ENCODE results near the gene PLCB4. TPM values are rescaled to one million over a fixed set of nuclear protein-coding genes. Genes with fewer than 3 reads are reported as not detected.

Gene PLCB4
- total RNA-seq, 1 donor from 2014 or later = 10.5 TPM

- no peak for DNase-seq (ENCODE audit: low spot score)
- no peak overlapping the region for H3K4me3 Mint-ChIP-seq (ENCODE audit: unreplicated experiment)
- no peak overlapping the region for H3K27ac Mint-ChIP-seq (ENCODE audit: unreplicated experiment)
- H3K36me3 Mint-ChIP-seq (ENCODE audit: low read depth, unreplicated experiment) = no peaks in the 10 kb centered on the region
- H3K9me3 Mint-ChIP-seq (ENCODE audit: unreplicated experiment) = no peaks in the 10 kb centered on the region
- TF ChIP-seq CTCF (IDR thresholded peaks at IDR 0.05; ENCODE audit: unreplicated experiment) = no peak
- no peaks in the 10 kb centered on the region for H3K4me1 Mint-ChIP-seq (ENCODE audit: unreplicated experiment)
- H3K27me3 Mint-ChIP-seq (ENCODE audit: unreplicated experiment) = no peaks in the 10 kb centered on the region
Measured at GRCh38 chr20:9108260-9108659, 39.4 kb downstream of the PLCB4 start.

- no peak overlapping the region for H3K27ac Mint-ChIP-seq (ENCODE audit: unreplicated experiment)
- H3K27me3 Mint-ChIP-seq (ENCODE audit: unreplicated experiment) = no peaks in the 10 kb centered on the region
- no peak for DNase-seq (ENCODE audit: low spot score)
- H3K4me1 Mint-ChIP-seq (ENCODE audit: unreplicated experiment) = peaks cover 5% of the 10 kb centered on the region
- H3K36me3 Mint-ChIP-seq (ENCODE audit: low read depth, unreplicated experiment) = no peaks in the 10 kb centered on the region
- no peaks in the 10 kb centered on the region for H3K9me3 Mint-ChIP-seq (ENCODE audit: unreplicated experiment)
- no peak overlapping the region for H3K4me3 Mint-ChIP-seq (ENCODE audit: unreplicated experiment)
- no peak for TF ChIP-seq CTCF (IDR thresholded peaks at IDR 0.05; ENCODE audit: unreplicated experiment)
Measured at GRCh38 chr20:9109566-9109965, 40.7 kb downstream of the PLCB4 start.

GRCh38 chr20:9110365-9110764, 41.5 kb downstream of the PLCB4 start:
- H3K4me3 Mint-ChIP-seq (ENCODE audit: unreplicated experiment) = no peak overlapping the region
- no peaks in the 10 kb centered on the region for H3K36me3 Mint-ChIP-seq (ENCODE audit: low read depth, unreplicated experiment)
- no peak for TF ChIP-seq CTCF (IDR thresholded peaks at IDR 0.05; ENCODE audit: unreplicated experiment)
- no peak for DNase-seq (ENCODE audit: low spot score)
- H3K27me3 Mint-ChIP-seq (ENCODE audit: unreplicated experiment) = no peaks in the 10 kb centered on the region
- no peak overlapping the region for H3K27ac Mint-ChIP-seq (ENCODE audit: unreplicated experiment)
- H3K4me1 Mint-ChIP-seq (ENCODE audit: unreplicated experiment) = peaks cover 8% of the 10 kb centered on the region
- H3K9me3 Mint-ChIP-seq (ENCODE audit: unreplicated experiment) = no peaks in the 10 kb centered on the region

- no peaks in the 10 kb centered on the region for H3K36me3 Mint-ChIP-seq (ENCODE audit: low read depth, unreplicated experiment)
- H3K27me3 Mint-ChIP-seq (ENCODE audit: unreplicated experiment) = no peaks in the 10 kb centered on the region
- H3K4me3 Mint-ChIP-seq (ENCODE audit: unreplicated experiment) = no peak overlapping the region
- H3K4me1 Mint-ChIP-seq (ENCODE audit: unreplicated experiment) = peaks cover 8% of the 10 kb centered on the region
- no peak for TF ChIP-seq CTCF (IDR thresholded peaks at IDR 0.05; ENCODE audit: unreplicated experiment)
- DNase-seq (ENCODE audit: low spot score) = no peak
- H3K27ac Mint-ChIP-seq (ENCODE audit: unreplicated experiment) = no peak overlapping the region
- H3K9me3 Mint-ChIP-seq (ENCODE audit: unreplicated experiment) = no peaks in the 10 kb centered on the region
Measured at GRCh38 chr20:9110916-9111432, 42.1 kb downstream of the PLCB4 start.

- DNase-seq (ENCODE audit: low spot score) = no peak
- Mint-ChIP-seq H3K27ac (ENCODE audit: unreplicated experiment) (no peak overlapping the region), H3K36me3 (ENCODE audit: low read depth, unreplicated experiment) (no peaks in the 10 kb centered on the region), H3K4me1 (ENCODE audit: unreplicated experiment) (peaks cover 8% of the 10 kb centered on the region), H3K27me3 (ENCODE audit: unreplicated experiment) (no peaks in the 10 kb centered on the region), H3K4me3 (ENCODE audit: unreplicated experiment) (no peak overlapping the region), H3K9me3 (ENCODE audit: unreplicated experiment) (no peaks in the 10 kb centered on the region)
- TF ChIP-seq CTCF (IDR thresholded peaks at IDR 0.05; ENCODE audit: unreplicated experiment) = no peak
Measured at GRCh38 chr20:9112541-9113515, 43.9 kb downstream of the PLCB4 start.

All from endothelial cell (in vitro differentiated cells).